GM18499 (cell line): ENCODE data around the gene MND1.

Experiments used
- ATAC-seq: cut with Tn5 transposase; IDR thresholded peaks from one replicate; pipeline ENCODE4 v1.9.1; 2021; ENCODE audit warnings: moderate number of reproducible peaks; ENCODE audit not compliant: insufficient read depth, unreplicated experiment

MND1 gene

GRCh38 chr4:153345012-153345981, 809 bp downstream of the MND1 start:
- ATAC-seq = no peak

GRCh38 chr4:153346031-153346430, 1.5 kb downstream of the MND1 start:
- ATAC-seq = no peak

GRCh38 chr4:153346563-153346962, 2.1 kb downstream of the MND1 start:
- no peak for ATAC-seq

- ATAC-seq = no peak
Observed at GRCh38 chr4:153347117-153347516, 2.6 kb downstream of the MND1 start.

- ATAC-seq = no peak
Observed at GRCh38 chr4:153348006-153348405, 3.5 kb downstream of the MND1 start.

- ATAC-seq = no peak
Observed at GRCh38 chr4:153349206-153349805, 4.8 kb downstream of the MND1 start.

GRCh38 chr4:153362184-153362583, 17.7 kb downstream of the MND1 start:
- ATAC-seq = no peak

GRCh38 chr4:153364061-153364460, 19.6 kb downstream of the MND1 start:
- no peak for ATAC-seq

GRCh38 chr4:153365003-153365402, 20.5 kb downstream of the MND1 start:
- ATAC-seq = no peak

GRCh38 chr4:153366486-153366885, 22.0 kb downstream of the MND1 start:
- ATAC-seq = no peak

GRCh38 chr4:153367092-153367491, 22.6 kb downstream of the MND1 start:
- no peak for ATAC-seq

- ATAC-seq = no peak
Observed at GRCh38 chr4:153369021-153369420, 24.5 kb downstream of the MND1 start.

GRCh38 chr4:153371701-153372234, 27.3 kb downstream of the MND1 start:
- no peak for ATAC-seq

- ATAC-seq = no peak
Observed at GRCh38 chr4:153372967-153373562, 28.6 kb downstream of the MND1 start.

- no peak for ATAC-seq
Observed at GRCh38 chr4:153374442-153374841, 30.0 kb downstream of the MND1 start.

GRCh38 chr4:153375303-153375702, 30.8 kb downstream of the MND1 start:
- ATAC-seq = no peak

GRCh38 chr4:153383131-153383530, 38.6 kb downstream of the MND1 start:
- no peak for ATAC-seq

- no peak for ATAC-seq
Observed at GRCh38 chr4:153384160-153384559, 39.7 kb downstream of the MND1 start.

GRCh38 chr4:153385784-153386183, 41.3 kb downstream of the MND1 start:
- ATAC-seq = no peak

GRCh38 chr4:153387981-153388380, 43.5 kb downstream of the MND1 start:
- ATAC-seq = no peak

GRCh38 chr4:153393397-153393796, 48.9 kb downstream of the MND1 start:
- ATAC-seq = no peak
